K562 (cell line): ENCODE measurements around the gene AFF1.

ENCODE experiments used
- CTCF ChIP-seq, 3 experiments: IDR thresholded peaks in 2 of 3; conservative IDR thresholded peaks in 1 of 3; 2 replicates each; pipeline ENCODE4 v1.5.1; 2011 to 2012; ENCODE audit warnings: low read length in 3 of 3, mild to moderate bottlenecking in 3 of 3, control low read depth in 2 of 3, improper control_type of control experiment in 1 of 3, inconsistent platforms in 1 of 3, low read depth in 1 of 3, mixed read lengths in 1 of 3, moderate library complexity in 1 of 3; ENCODE audit not compliant: insufficient read depth in 2 of 3
- EZH2 ChIP-seq: IDR thresholded peaks from 2 replicates; pipeline ENCODE4 v1.6.1; 2012; ENCODE audit warnings: low read depth, mild to moderate bottlenecking, inconsistent platforms, low read length, borderline replicate concordance
- GTF2F1 ChIP-seq: IDR thresholded peaks from 2 replicates; pipeline ENCODE4 v1.6.1; 2011; ENCODE audit warnings: low read depth, low read length, improper control_type of control experiment
- POU5F1 ChIP-seq: fragments of 150-350 bp; IDR thresholded peaks from 2 replicates; pipeline ENCODE4 v1.6.1; 2014; ENCODE audit warnings: borderline replicate concordance, low read length, low read depth, mild to moderate bottlenecking; ENCODE audit not compliant: partially characterized antibody
- ZKSCAN8 ChIP-seq: fragments of 200-800 bp; sonication (Bioruptor generic); IDR thresholded peaks from 2 replicates; pipeline ENCODE4 v1.6.1; 2016; ENCODE audit warnings: missing genetic modification characterization, missing compliant biosample characterization
- ZNF121 ChIP-seq: sonication (generic); formaldehyde crosslinking; conservative IDR thresholded peaks from 2 replicates; pipeline ENCODE4 v1.8.0; 2022; ENCODE audit warnings: missing genetic modification reagents
- TF ChIP-seq, protein P1 (sequence below): sonication (generic); formaldehyde crosslinking; IDR thresholded peaks from 2 replicates; pipeline ENCODE4 v1.8.0; 2022; ENCODE audit warnings: missing genetic modification reagents, mild to moderate bottlenecking, moderate library complexity, borderline replicate concordance

DNA sequence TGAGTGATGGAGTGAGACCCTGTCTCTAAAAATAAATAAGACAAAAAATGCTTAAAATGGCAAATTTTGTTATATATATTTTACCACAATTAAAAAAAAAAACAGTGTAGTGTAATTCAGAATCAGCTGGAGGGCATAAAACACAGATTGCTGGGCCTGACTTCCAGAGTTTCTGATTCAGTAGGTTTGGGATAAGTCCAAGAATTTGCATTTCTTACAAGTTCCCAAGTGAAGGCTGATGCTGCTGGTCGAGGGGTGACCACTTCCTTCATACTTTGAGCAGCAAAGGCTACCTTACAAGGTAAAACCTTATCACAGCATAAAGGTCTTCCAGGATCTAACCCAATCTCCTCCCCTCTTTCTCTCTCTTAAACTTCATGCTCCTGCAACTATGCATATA, 244.9 kb downstream of the AFF1 start:
- TF ChIP-seq CTCF (IDR thresholded peaks at IDR 0.05 in 2 of 3, conservative IDR thresholded peaks at IDR 0.05 in 1 of 3; ENCODE audit: insufficient read depth in 2 of 3, low read depth in 1 of 3, low read length in 3 of 3): no peak
- no peak for TF ChIP-seq POU5F1
- TF ChIP-seq EZH2: no peak
- TF ChIP-seq, protein P1, sequence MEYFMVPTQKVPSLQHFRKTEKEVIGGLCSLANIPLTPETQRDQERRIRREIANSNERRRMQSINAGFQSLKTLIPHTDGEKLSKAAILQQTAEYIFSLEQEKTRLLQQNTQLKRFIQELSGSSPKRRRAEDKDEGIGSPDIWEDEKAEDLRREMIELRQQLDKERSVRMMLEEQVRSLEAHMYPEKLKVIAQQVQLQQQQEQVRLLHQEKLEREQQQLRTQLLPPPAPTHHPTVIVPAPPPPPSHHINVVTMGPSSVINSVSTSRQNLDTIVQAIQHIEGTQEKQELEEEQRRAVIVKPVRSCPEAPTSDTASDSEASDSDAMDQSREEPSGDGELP: no peak
- TF ChIP-seq ZKSCAN8 (CRISPR knock-in tag): no peak
- TF ChIP-seq ZNF121 (CRISPR knock-in tag): no peak
- TF ChIP-seq GTF2F1: no peak
